T-helper 17 cell (primary cell): Measurements from ENCODE around the gene NME9. TPM values are rescaled to one million over a fixed set of nuclear protein-coding genes. Genes with fewer than 3 reads are reported as not detected.

Experiments
- ATAC-seq: fragments of 150-1000 bp; cut with Tn5 transposase; 2 replicates; pipeline ENCODE4 v1.10.0; 2021; ENCODE audit warnings: mild to moderate bottlenecking, moderate library complexity
- DNase-seq, 3 donors: peaks; one replicate each; pipeline versions ENCODE4 v3.0.0 to v3.0.0-alpha.2; 2020 to 2021
- H3K9me3 ChIP-seq: one replicate; pipeline ENCODE4 v1.7.0; 2013; ENCODE audit warnings: low read length, mild to moderate bottlenecking; ENCODE audit not compliant: control insufficient read depth, poor library complexity, severe bottlenecking
- H3K27ac Mint-ChIP-seq: one replicate; pipeline ENCODE4 v1.8.0; 2022; ENCODE audit warnings: mild to moderate bottlenecking, moderate library complexity, mixed read lengths
- H3K27me3 Mint-ChIP-seq: one replicate; pipeline ENCODE4 v1.8.0; 2022; ENCODE audit warnings: mixed read lengths
- H3K36me3 Mint-ChIP-seq: one replicate; pipeline ENCODE4 v1.8.0; 2022; ENCODE audit warnings: low read depth, mixed read lengths
- H3K4me1 Mint-ChIP-seq: one replicate; pipeline ENCODE4 v1.8.0; 2022; ENCODE audit warnings: mild to moderate bottlenecking, mixed read lengths
- H3K4me3 Mint-ChIP-seq: one replicate; pipeline ENCODE4 v1.8.0; 2022; ENCODE audit warnings: mild to moderate bottlenecking, moderate library complexity, mixed read lengths
- total RNA-seq, 4 donors: library from RNA in 2 of 4; stranded (reverse) in 2 of 4; gene quantifications; one replicate each; pipeline ENCODE4 v1.2.3 and lab custom pipeline; 2022 to 2026

Gene NME9
- total RNA-seq, 2 donors from 2014 or later: 0.60 to 0.85 TPM

DNA sequence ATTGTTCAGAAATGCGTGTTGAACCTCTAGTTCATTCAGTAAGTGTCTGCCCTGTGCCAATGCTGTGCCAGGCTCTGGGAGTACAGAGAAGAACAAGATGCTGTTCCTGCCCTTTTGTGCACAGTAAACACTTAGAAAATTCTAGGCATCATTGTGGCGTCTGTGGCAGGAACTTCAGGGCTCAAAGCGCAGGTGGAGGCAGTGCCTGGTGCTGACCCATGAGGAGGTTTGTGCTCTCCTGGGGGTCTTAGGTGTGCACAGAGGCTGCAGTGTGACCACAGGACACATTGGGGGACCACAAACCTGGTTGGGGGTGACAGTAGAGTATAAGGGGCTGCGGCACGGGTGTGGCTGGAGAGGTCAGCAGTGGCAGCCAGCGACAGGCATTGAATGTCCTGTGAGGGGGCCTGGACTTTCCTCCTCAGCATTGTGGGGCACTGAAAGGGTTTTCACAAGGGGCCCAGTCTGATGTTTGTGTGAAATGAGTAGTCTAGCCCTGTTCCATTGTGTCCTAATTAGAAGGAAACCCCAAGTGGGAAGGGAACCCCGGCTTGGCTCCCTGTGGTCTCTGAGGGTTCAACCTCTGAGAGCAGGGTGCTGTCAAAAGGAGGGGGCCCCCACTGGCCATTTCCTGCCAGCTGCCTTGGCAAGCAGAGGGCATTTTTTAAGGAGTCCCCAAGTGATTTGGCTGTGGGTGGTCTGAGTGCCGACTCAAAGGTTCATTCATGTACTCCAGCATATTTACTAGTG lies 39.7 kb upstream of the NME9 start:
- ATAC-seq: no peak

DNA sequence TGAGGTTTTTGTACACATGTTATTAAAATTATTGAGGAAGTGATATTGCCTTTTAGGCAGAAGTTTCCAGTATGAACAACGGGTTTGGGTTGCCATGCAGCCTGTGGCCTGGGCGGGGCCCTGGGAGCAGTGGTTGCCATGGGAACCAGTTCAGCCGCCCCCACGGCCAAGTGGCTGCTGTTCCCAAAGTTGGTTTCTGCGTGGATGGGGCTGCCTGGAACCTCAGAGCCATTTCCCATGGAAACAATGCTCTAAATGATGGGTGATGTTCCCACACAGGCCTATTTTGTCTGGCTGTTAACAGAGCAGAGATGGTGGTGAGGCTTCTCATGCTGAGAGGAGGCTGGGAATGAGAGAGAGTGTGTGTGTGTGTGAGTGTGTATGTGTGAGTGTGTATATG lies 38.3 kb upstream of the NME9 start:
- no peaks in the 10 kb centered on the region for H3K9me3 ChIP-seq
- Mint-ChIP-seq H3K4me1 (peaks cover under 1% of the 10 kb centered on the region), H3K4me3 (no peak overlapping the region), H3K27me3 (peaks cover 37% of the 10 kb centered on the region), H3K36me3 (peaks cover 2% of the 10 kb centered on the region), H3K27ac (peak overlapping the region; percentile 27)
- DNase-seq (no peak), ATAC-seq (no peak)

More for the DNA sequence above, 39.7 kb upstream of the NME9 start:
- H3K4me1 Mint-ChIP-seq: no peaks in the 10 kb centered on the region
- peaks cover 32% of the 10 kb centered on the region for H3K27me3 Mint-ChIP-seq
- H3K4me3 Mint-ChIP-seq: no peak overlapping the region
- no peak overlapping the region for H3K27ac Mint-ChIP-seq
- H3K36me3 Mint-ChIP-seq: peaks cover 2% of the 10 kb centered on the region
- DNase-seq: no peak
- no peaks in the 10 kb centered on the region for H3K9me3 ChIP-seq

DNA sequence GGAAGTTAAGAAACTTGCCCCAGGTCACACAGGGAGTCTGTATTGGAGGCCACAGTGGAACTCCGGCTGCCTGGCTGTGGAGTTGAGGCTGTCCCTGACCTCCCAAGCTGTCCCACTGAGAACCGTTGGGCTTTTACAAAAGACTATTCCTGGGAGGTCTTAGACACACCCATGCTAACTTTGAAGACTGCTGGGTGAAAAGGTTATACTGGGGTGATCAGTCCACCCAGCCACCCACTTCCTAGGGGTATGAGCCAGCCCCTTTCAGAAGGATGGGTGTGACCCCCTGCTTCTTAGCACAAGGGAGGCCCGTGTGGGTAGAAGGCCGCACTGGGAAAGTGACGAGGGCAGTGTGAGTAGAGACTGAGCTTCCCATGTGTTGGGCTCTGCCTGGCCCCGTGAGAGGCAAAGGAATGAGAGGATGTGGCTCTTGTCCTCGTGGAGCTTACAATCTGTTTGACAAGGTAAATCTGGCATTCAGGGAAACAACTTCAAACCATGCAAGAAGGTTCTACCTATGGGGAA lies 37.7 kb upstream of the NME9 start:
- Mint-ChIP-seq H3K27ac (no peak overlapping the region), H3K4me3 (no peak overlapping the region), H3K36me3 (peaks cover 2% of the 10 kb centered on the region), H3K27me3 (peaks cover 39% of the 10 kb centered on the region), H3K4me1 (peaks cover 3% of the 10 kb centered on the region)
- ATAC-seq: no peak
- H3K9me3 ChIP-seq: no peaks in the 10 kb centered on the region
- no peak for DNase-seq

DNA sequence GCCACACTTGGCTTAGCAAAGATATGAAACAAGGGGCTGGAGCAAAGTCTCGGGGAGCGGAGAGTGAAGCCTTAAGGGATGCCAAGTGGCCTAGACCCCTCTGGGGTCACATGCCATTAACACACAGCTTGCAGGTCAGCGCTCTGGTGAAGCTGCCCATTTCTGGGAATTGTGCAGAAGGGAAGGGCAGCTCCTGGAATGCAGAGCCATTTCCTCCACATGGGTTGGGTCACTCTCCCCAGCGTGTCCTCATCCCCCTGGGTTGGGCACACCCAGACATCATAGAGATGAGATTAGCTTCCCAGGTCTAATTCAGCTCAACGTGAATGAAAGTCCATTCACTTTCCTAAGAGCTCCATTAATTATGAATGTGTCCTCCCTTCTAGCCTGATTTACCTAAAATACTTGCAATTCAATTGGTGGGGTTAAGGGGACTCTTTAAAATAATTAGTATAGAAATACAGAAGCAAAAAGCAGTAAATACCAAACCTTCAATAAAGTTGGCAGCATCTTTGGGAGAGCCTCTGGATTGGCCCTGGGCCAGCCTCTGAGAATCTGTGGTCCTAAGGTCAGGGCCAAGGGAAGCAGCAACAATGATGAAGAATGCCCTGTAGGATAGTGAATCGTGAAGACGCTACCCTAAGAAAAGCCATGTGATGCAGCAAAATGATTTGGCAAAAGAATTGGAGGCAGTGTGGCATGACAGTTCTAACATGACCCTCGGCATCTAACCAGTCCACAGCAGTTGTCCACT lies 36.5 kb upstream of the NME9 start:
- Mint-ChIP-seq H3K27ac (no peak overlapping the region), H3K4me3 (no peak overlapping the region), H3K4me1 (peaks cover 3% of the 10 kb centered on the region), H3K27me3 (peaks cover 33% of the 10 kb centered on the region), H3K36me3 (no peaks in the 10 kb centered on the region)
- no peaks in the 10 kb centered on the region for H3K9me3 ChIP-seq
- no peak for ATAC-seq
- DNase-seq: no peak

DNA sequence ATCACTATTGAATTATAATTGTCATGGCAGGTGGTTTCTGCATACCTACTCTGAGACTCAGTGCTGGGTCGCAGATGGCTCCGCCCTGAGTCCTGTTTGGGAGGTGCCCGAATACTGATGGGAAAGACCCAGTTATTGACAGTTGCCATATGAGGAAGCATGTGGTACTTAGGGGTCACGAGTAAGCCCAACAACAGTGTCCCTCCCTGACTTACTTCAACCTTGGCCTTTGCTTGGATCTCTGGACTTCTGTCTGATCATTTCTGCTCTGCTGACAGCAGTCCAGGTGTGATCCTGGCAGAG lies 35.6 kb upstream of the NME9 start:
- no peaks in the 10 kb centered on the region for H3K9me3 ChIP-seq
- no peak for ATAC-seq
- H3K36me3 Mint-ChIP-seq: no peaks in the 10 kb centered on the region
- no peak overlapping the region for H3K4me3 Mint-ChIP-seq
- DNase-seq: no peak
- peaks cover 37% of the 10 kb centered on the region for H3K27me3 Mint-ChIP-seq
- peaks cover 5% of the 10 kb centered on the region for H3K4me1 Mint-ChIP-seq
- H3K27ac Mint-ChIP-seq: no peak overlapping the region

DNA sequence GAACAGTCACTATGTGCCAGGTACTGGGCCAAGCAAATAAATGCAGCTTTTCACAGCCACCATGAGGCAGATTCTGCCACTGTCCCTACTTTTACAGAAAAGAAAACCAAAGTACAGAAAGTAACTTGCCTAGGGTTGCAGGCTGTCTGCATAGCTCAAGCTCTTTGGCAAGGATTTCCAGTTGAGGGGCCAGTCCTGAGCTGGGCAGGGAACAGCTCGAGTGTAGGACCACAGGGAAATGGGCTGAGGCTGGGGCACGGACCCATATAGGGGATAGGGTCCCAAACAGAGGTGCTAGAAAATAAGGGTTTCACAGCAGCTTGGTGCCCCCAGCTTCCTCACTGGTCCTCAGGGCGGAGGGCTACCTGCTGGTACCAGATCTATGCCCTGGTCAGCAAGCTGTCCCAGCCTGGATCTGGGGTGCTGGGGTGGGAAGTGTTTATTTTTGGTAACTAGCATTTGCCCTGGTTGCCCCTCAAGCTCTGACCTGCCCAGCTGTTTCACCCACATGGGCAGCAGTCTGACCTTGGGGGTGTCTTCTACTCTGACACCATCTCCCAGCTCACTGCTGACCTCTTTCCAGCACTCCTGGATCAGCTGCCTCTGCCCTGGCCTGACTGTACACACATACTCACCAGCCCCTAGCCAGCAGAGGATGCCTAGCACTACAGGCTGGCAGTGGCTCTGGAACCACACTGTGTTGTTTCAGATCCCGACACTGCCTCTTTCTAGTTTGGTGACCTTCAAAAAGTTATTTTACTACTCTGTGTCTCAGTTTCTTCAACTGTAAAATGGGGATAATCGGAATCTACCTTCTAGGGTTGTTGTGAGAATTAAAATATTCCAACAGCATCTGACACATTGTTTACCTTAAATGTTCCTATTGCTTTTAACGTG lies 35.0 kb upstream of the NME9 start:
- H3K27ac Mint-ChIP-seq: no peak overlapping the region
- no peak overlapping the region for H3K4me3 Mint-ChIP-seq
- DNase-seq (no peak), ATAC-seq (no peak)
- H3K36me3 Mint-ChIP-seq: no peaks in the 10 kb centered on the region
- peaks cover 37% of the 10 kb centered on the region for H3K27me3 Mint-ChIP-seq
- H3K4me1 Mint-ChIP-seq: peaks cover 5% of the 10 kb centered on the region
- H3K9me3 ChIP-seq: no peaks in the 10 kb centered on the region

DNA sequence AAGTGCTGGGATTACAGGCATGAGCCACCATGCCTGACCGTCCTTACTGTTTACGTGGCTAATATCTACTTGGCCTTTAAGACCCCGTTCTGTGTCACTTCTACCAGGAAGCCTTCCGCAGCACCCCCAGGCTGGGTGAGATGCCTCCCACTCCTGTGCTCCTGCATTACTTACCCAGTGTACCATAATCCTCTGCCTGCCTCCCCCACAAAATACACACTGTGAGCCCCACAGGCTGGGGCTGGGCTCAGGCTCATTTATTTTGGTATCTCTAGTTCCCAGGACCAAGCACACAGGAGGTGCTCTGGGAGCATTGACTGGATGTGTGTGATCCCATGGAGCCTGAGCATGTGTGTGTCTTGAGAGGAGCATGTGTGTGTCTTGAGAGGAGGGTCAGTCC lies 33.7 kb upstream of the NME9 start:
- Mint-ChIP-seq H3K36me3 (no peaks in the 10 kb centered on the region), H3K4me3 (no peak overlapping the region), H3K27ac (peak overlapping the region; percentile 54), H3K4me1 (peaks cover 7% of the 10 kb centered on the region), H3K27me3 (peaks cover 31% of the 10 kb centered on the region)
- no peaks in the 10 kb centered on the region for H3K9me3 ChIP-seq
- ATAC-seq: no peak
- DNase-seq: no peak

DNA sequence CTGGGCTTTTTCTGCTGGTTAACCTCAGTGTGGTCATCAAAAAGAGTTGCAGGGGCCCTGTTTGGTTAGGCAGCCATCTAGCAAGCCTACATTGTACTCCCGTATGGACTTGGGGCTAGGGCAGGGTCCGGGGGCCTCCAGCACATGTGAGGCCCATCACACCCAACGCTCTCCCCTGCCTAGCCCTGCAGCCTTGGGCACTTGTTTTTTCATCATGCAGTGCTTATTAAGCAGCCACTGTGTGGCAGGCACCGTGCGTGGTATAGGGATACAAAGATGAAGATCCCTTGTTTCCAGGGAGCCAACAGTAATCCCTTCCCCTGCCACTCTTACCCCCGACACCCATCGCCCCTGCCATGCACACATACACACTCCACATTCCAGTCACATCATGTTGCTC lies 32.9 kb upstream of the NME9 start:
- Mint-ChIP-seq H3K36me3 (no peaks in the 10 kb centered on the region), H3K4me1 (peaks cover 7% of the 10 kb centered on the region), H3K4me3 (no peak overlapping the region), H3K27ac (peak overlapping the region; percentile 54), H3K27me3 (peaks cover 26% of the 10 kb centered on the region)
- no peak for DNase-seq
- H3K9me3 ChIP-seq: no peaks in the 10 kb centered on the region
- ATAC-seq: no peak

DNA sequence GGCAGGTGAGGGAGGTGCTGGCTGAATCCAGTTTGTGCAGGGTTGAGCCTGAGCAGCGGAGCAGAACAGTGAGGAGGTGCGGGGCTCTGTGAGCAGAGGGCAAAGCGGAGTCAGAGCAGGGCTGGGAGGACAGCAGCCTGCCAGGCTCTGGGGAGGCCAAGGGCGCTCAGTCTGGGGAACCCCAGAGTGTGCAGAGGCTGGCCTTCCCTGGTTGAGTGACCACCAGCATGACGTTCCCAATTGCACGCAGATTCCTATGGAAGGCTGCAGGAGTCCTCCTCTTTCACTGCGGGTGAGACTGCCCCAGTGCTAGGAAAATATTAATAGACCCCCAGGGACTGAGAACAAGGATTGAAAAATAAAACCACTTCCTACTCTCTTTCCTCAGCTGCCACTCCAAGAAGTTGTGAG lies 31.9 kb upstream of the NME9 start:
- Mint-ChIP-seq H3K4me1 (peaks cover 7% of the 10 kb centered on the region), H3K27me3 (peaks cover 26% of the 10 kb centered on the region), H3K36me3 (no peaks in the 10 kb centered on the region), H3K27ac (no peak overlapping the region), H3K4me3 (no peak overlapping the region)
- no peaks in the 10 kb centered on the region for H3K9me3 ChIP-seq
- DNase-seq: no peak
- no peak for ATAC-seq

DNA sequence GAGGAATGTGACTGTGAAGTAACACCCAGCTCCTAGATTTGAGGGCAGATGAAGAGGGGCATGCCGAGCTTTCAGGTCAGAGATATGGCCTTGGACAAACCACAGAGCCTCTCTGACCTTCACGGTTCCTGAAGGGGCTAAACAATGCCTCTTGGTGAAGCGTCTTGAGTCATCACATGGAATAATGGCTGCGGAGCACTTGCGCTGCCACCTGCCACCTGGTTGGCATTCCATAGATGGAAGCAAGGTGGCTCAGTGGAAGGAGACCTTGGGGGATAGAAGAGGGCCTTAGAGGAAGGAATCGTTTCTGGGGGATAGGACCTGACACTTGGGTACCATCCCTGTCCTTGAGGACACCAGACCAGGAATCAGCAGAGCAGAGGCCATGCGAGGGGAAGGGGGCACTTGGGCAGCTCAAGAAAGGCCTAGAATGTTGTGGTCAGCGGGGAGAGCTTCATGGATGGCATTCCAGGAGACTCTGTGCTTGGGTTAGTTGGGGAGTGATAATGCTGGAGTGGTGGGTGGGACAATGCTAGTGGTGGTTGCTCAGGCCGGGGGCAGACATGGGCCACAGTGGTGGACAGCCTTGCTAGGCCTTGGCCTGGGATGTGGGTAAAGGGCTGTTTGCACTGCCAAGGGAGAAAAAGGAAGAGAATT lies 31.3 kb upstream of the NME9 start:
- Mint-ChIP-seq H3K36me3 (no peaks in the 10 kb centered on the region), H3K4me1 (peaks cover 7% of the 10 kb centered on the region), H3K27ac (no peak overlapping the region), H3K4me3 (no peak overlapping the region), H3K27me3 (peaks cover 26% of the 10 kb centered on the region)
- ATAC-seq: no peak
- no peaks in the 10 kb centered on the region for H3K9me3 ChIP-seq
- no peak for DNase-seq

DNA sequence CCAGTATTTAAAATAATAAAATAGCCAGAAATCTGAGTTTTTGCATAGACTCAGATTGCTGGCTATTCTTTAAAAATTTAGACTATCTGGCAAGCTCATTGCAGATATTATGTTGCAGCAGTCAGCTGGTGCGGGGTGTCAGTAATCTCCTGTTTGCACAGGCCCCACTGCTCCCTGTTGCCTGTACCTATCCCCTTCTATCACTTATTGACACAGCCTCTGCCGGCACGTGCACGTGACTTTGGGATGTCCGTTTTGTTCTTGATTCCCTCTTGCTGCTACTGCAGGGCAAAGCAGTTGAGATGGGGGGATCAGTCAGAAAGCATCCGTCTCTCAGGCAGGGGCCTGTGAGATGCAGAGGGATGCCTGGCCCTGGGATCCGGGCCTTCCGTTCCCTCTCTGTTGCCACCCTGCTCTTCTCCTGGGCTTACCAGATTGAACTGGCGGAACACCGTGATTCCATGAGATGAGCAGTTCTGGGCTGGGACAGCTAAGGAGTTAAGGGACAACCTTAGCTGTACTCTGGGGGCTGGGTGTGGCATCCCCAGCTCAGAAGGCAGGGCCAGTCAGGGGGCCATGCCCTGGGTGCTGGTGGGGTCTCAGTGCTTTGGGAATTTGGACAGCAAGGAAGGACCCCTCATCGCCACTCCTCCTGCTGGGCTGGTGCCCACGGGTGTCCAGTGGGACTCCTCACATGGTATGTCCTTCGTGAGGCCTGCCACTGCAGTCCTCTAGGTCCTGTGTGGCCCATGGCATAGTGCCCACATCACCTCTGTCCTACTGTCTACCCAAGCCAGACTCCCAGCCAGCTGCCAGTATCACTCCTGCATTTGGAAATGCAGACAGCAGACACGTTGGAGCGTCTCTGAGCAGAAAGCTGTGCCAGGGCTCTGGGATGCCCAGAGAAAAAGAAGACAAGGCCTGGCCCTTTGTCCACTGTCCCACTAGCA lies 30.5 kb upstream of the NME9 start:
- no peak for ATAC-seq
- H3K9me3 ChIP-seq: no peaks in the 10 kb centered on the region
- Mint-ChIP-seq H3K27ac (no peak overlapping the region), H3K36me3 (no peaks in the 10 kb centered on the region), H3K27me3 (peaks cover 20% of the 10 kb centered on the region), H3K4me1 (peaks cover 7% of the 10 kb centered on the region), H3K4me3 (no peak overlapping the region)
- DNase-seq: no peak
